Neuron (in vitro differentiated cells): Measurements from ENCODE around the gene PXDN.

Experiments
- H2AFZ ChIP-seq: one replicate; pipeline ENCODE4 v1.6.1; 2013; ENCODE audit warnings: low read depth, mild to moderate bottlenecking, inconsistent platforms, low read length, moderate library complexity
- H3K27me3 ChIP-seq: one replicate; pipeline ENCODE4 v1.6.1; 2013; ENCODE audit warnings: low read length; ENCODE audit not compliant: insufficient read depth
- H3K36me3 ChIP-seq: one replicate; pipeline ENCODE4 v1.6.1; 2013; ENCODE audit warnings: low read length; ENCODE audit not compliant: insufficient read depth
- H3K4me1 ChIP-seq: one replicate; pipeline ENCODE4 v1.6.1; 2013; ENCODE audit warnings: low read length; ENCODE audit not compliant: insufficient read depth
- H3K4me3 ChIP-seq: 2 replicates; pipeline ENCODE4 v1.5.1; 2013; ENCODE audit warnings: mild to moderate bottlenecking, low read length, moderate library complexity
- H3K9me3 ChIP-seq: one replicate; pipeline ENCODE4 v1.6.1; 2013; ENCODE audit warnings: low read length

Gene PXDN

DNA sequence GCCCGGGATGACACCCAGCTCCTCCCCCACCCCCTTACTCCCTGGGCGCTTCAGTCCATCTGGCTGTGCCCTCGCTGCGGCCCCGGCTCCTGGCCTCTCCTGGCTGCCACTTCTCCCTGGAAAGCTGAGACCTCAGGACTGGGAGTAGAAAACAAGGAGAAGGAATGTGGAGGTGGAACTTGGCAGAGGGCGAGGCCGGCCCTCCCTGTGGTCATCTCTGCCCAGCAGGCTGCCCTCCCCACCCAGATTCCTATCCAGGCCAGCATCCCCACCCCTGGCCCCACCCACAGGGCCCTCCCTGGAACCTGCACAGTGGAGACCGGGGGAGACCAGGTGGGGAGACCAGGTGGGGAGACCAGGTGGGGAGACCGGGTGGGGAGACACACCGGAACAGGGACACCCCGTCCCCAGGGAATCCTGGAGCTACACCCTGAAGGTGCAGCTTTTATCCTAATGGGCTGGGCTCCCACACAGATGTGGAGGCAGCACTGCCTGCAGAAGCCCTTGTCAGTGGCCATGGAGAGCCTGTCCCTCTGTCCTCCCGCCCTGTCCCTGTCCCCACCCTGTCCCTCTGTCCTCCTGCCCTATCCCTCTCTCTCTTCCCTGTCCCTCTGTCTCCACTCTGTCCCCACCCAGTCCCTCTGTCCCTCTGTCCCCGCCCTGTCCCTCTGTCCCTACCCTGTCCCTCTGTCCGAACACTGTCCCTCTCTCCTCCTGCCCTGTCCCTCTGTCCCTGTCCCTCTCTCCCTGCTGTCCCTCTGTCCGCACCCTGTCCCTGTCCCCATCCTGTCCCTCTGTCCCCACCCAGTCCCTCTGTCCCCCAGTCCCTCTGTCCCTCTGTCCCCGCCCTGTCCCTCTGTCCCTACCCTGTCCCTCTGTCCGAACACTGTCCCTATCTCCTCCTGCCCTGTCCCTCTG lies 157.1 kb downstream of the PXDN start:
- no peaks in the 10 kb centered on the region for H3K4me1 ChIP-seq
- H3K9me3 ChIP-seq = no peaks in the 10 kb centered on the region
- H3K4me3 ChIP-seq = no peak overlapping the region
- H2AFZ ChIP-seq = no peak overlapping the region
- H3K27me3 ChIP-seq = no peaks in the 10 kb centered on the region
- H3K36me3 ChIP-seq = no peaks in the 10 kb centered on the region

DNA sequence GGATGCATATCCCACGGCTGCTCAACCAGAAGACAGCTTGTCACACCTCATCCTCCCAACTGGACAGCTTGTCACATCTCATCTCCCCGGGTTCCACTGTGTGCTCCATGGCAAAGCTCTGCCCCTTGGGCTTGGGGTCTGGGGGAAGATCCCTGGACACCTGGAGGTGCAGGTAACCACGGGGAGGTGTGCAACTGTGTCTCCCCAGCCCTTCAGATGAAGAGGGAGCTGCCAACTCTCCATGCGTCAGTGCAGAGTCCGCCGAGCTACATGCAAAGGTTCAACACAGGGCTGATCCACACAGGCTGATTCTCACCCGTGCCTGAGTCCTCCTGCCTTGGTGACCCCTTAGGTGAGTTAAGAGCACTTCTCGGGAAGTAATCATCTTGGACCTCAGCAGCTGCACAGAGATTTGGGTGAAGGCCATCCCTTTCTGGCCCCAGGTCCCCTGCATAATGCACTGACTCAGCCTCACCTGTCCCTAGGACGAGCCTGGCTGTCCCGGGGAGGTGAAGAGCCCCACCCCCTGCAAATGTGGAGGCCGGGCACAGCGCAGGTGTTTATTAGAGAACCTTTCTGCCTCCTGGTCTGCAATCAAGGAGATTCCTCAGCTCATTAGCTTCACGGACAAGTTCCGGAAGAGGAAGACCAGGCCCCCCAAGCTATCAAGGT lies 157.9 kb downstream of the PXDN start:
- H3K4me1 ChIP-seq = no peaks in the 10 kb centered on the region
- no peak overlapping the region for H2AFZ ChIP-seq
- H3K27me3 ChIP-seq = no peaks in the 10 kb centered on the region
- H3K4me3 ChIP-seq = no peak overlapping the region
- no peaks in the 10 kb centered on the region for H3K36me3 ChIP-seq
- H3K9me3 ChIP-seq = no peaks in the 10 kb centered on the region

DNA sequence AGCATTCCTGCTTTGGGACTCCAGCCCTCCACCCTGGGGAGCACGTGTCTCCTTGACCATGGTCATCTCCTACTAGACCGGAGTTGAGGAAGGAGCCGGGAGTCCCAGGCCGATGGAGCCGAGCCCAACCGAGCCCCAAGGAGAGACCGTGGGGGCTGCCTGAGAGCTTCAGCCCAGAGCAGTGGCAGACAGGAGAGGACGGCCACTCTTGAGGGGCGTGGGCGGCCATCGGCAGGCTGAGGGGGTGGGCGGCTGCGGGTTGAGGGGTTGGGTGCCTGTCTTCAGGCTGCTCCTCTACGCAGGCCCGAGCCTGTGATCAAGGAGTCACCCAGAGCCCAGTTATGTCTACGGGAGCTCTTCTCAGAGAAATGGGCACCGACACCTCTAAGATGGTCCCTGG lies 158.7 kb downstream of the PXDN start:
- Histone ChIP-seq H3K4me1 (no peaks in the 10 kb centered on the region), H3K27me3 (no peaks in the 10 kb centered on the region), H3K36me3 (no peaks in the 10 kb centered on the region), H3K4me3 (no peak overlapping the region), H2AFZ (no peak overlapping the region), H3K9me3 (no peaks in the 10 kb centered on the region)

DNA sequence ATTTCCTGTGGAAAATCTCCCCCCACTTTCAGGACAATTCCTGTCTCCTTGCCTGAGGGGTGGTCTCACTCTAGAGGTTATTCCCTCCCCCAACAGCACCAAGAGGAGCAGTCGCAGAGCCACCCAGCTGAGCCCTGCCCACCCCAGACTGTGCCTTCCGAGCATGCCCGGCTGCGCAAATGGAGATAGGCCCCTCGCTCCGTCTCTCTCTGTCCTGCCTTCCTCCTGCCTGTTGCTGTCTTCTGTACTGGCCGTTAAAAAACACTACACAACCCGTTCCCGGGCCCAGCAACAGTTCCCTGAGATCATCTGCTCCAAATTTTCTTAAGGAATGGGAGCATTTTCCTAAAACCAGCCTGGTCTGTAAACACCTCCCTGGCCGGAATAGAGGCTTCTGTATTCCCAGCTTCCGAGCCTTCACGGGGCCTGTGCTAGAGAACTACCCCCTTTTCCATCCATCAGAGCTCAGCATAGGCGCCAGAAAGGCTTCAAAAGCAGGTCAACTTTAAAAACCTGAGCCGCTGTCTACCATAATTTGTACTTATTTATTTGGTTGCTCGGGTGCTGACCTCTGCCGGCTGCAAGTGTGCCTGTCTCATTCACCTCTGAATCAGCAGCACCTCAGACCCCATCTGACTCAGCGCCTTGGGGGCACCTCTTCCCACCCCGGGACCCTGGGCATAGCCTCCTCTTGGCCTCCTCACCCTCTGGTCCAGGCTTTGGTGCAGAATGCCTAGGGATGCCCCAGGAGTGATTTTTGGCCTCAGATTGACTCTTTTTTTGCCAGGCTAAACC lies 159.4 kb downstream of the PXDN start:
- H3K4me3 ChIP-seq = no peak overlapping the region
- no peak overlapping the region for H2AFZ ChIP-seq
- no peaks in the 10 kb centered on the region for H3K4me1 ChIP-seq
- no peaks in the 10 kb centered on the region for H3K27me3 ChIP-seq
- no peaks in the 10 kb centered on the region for H3K36me3 ChIP-seq
- no peaks in the 10 kb centered on the region for H3K9me3 ChIP-seq

DNA sequence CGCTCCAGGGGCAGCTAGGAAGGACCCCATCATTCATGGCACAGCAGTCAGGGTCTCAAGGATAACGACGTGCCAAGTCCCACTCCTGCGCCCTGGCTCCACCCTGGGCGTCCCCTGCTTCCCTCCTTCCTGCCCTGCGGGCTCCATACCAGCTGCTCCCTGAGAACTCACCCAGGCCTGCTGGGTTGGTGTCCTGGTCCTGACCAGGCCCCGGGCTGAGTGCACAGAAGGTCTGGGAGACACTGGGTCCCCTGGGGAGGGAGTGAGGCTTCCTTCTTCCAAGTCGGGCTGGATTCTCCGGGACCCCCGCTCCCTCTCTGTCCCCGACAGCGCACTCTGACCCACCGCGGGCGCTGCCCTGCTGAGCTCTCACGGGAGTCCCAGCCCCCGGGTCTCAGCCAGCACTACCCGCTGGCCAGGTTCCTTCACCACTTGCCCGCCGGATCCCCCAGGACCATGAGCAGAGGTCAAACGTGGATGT lies 160.2 kb downstream of the PXDN start:
- Histone ChIP-seq H3K4me1 (no peaks in the 10 kb centered on the region), H3K4me3 (no peak overlapping the region), H3K36me3 (no peaks in the 10 kb centered on the region), H3K9me3 (no peaks in the 10 kb centered on the region), H2AFZ (no peak overlapping the region), H3K27me3 (no peaks in the 10 kb centered on the region)

DNA sequence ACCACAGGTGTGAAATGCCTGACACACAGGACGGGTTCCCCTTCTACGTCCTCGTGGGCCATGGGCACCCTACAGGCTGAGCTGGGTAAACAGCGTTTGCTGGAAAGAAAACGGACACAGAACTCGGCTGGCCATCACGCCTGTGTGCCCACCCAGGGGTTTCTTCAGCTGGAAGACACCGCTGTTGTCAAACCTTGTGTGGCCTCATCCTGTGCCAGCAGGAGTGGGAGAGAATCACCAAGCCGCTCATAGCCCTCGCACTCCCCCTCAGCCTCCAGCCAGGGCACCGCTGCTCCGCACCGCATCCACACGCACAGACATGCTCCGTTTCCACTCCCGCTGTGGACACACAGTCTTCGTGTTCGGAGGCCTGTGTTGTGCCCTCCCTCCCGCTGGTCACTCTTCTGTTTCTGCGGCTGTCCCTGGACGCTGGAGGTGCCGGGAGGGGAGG lies 161.4 kb downstream of the PXDN start:
- no peaks in the 10 kb centered on the region for H3K36me3 ChIP-seq
- H3K9me3 ChIP-seq = no peaks in the 10 kb centered on the region
- H3K4me3 ChIP-seq = no peak overlapping the region
- no peak overlapping the region for H2AFZ ChIP-seq
- H3K27me3 ChIP-seq = no peaks in the 10 kb centered on the region
- H3K4me1 ChIP-seq = no peaks in the 10 kb centered on the region

DNA sequence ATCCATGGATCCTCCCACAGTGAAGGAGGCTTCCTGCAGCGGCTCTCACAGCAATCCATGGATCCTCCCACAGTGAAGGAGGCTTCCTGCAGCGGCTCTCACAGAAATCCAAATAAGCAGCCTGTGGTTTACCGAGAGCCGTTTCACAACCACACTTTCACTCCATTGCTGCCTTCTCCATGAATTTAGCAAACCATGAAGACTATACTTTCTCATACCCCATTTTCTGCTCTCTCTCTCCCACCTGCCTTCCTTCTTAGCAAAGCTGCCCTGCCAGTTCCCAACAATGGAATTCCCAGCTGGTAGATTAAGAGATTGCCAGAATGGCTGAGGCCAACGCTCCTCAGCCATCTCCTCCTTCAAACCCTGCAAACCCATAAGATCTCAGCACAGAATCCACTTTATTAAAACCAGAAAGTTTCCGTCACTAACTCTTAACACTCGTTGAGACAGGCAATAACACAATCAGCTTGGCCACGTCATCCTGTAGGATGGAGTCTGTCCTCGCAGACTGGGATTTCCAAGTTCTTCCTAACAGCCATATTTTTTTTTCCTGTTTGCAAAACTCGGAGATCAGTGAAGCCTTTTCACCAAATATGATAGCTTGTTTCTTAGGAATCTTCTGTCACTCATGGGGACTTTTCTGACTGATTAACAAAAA lies 162.2 kb downstream of the PXDN start:
- Histone ChIP-seq H3K9me3 (no peaks in the 10 kb centered on the region), H3K36me3 (no peaks in the 10 kb centered on the region), H3K27me3 (no peaks in the 10 kb centered on the region), H3K4me3 (no peak overlapping the region), H3K4me1 (no peaks in the 10 kb centered on the region), H2AFZ (no peak overlapping the region)
